Ishikawa (cell line): Measurements from ENCODE around the gene PRRC2A.

Experiments
- CEBPB ChIP-seq: IDR thresholded peaks from 2 replicates; pipeline ENCODE4 v1.6.1; 2012
- CREB1 ChIP-seq: IDR thresholded peaks from 2 replicates; pipeline ENCODE4 v1.6.1; 2012; ENCODE audit warnings: low read depth
- EGR1 ChIP-seq: IDR thresholded peaks from 2 replicates; pipeline ENCODE4 v1.6.1; 2012
- EP300 ChIP-seq: IDR thresholded peaks from 2 replicates; pipeline ENCODE4 v1.6.1; 2012; ENCODE audit warnings: borderline replicate concordance
- TAF1 ChIP-seq: IDR thresholded peaks from 2 replicates; pipeline ENCODE4 v1.6.1; 2012; ENCODE audit warnings: low read depth, mild to moderate bottlenecking
- USF1 ChIP-seq: IDR thresholded peaks from 2 replicates; pipeline ENCODE4 v1.6.1; 2012
- YY1 ChIP-seq: IDR thresholded peaks from 2 replicates; pipeline ENCODE4 v1.6.1; 2012; ENCODE audit warnings: low read depth
- ZBTB7A ChIP-seq: IDR thresholded peaks from 2 replicates; pipeline ENCODE4 v1.6.1; 2012; ENCODE audit warnings: low read depth
- TF ChIP-seq, protein P1 (sequence below): IDR thresholded peaks from 2 replicates; pipeline ENCODE4 v1.6.1; 2012; ENCODE audit warnings: low read depth, mild to moderate bottlenecking
- TF ChIP-seq, protein P2 (sequence below): IDR thresholded peaks from 2 replicates; pipeline ENCODE4 v1.6.1; 2012

DNA sequence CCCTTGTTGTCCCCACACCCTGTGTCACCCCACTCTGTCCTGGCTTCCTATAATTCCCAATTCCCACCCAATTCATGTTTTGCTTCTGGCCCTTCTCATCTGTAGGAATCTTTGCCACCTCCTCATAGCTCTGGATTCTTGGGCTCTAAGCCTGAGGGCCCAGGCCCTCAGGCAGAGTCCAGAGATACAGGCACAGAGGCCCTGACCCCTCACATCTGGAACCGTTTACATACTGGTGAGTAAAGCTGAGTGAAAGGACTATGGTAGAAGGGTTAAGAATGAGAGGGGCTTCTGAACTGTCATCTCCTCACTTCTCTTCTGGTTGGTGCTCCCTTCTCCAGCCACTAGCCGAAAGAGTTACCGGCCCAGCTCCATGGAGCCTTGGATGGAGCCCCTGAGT lies 13.6 kb downstream of the PRRC2A start:
- no peak for TF ChIP-seq EP300
- TF ChIP-seq CREB1: no peak
- no peak for TF ChIP-seq USF1
- TF ChIP-seq, protein P1, sequence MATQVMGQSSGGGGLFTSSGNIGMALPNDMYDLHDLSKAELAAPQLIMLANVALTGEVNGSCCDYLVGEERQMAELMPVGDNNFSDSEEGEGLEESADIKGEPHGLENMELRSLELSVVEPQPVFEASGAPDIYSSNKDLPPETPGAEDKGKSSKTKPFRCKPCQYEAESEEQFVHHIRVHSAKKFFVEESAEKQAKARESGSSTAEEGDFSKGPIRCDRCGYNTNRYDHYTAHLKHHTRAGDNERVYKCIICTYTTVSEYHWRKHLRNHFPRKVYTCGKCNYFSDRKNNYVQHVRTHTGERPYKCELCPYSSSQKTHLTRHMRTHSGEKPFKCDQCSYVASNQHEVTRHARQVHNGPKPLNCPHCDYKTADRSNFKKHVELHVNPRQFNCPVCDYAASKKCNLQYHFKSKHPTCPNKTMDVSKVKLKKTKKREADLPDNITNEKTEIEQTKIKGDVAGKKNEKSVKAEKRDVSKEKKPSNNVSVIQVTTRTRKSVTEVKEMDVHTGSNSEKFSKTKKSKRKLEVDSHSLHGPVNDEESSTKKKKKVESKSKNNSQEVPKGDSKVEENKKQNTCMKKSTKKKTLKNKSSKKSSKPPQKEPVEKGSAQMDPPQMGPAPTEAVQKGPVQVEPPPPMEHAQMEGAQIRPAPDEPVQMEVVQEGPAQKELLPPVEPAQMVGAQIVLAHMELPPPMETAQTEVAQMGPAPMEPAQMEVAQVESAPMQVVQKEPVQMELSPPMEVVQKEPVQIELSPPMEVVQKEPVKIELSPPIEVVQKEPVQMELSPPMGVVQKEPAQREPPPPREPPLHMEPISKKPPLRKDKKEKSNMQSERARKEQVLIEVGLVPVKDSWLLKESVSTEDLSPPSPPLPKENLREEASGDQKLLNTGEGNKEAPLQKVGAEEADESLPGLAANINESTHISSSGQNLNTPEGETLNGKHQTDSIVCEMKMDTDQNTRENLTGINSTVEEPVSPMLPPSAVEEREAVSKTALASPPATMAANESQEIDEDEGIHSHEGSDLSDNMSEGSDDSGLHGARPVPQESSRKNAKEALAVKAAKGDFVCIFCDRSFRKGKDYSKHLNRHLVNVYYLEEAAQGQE: no peak
- TF ChIP-seq EGR1: no peak
- no peak for TF ChIP-seq TAF1
- TF ChIP-seq ZBTB7A: no peak
- TF ChIP-seq YY1: no peak
- TF ChIP-seq CEBPB: no peak
- TF ChIP-seq, protein P2, sequence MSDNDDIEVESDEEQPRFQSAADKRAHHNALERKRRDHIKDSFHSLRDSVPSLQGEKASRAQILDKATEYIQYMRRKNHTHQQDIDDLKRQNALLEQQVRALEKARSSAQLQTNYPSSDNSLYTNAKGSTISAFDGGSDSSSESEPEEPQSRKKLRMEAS: no peak
